Natural killer cell treated with Interleukin-12 subunit alpha and Interleukin-12 subunit beta and Interleukin-15 and Interleukin-18, amount 100 ng/mL, for 72 hours (primary cell): ENCODE measurements around the gene ATP5F1B. TPM values are rescaled to one million over a fixed set of nuclear protein-coding genes. Genes with fewer than 3 reads are reported as not detected.
"Not testable (repeated sequence)": the region's sequence is repeated elsewhere in the genome, so short reads cannot be mapped to it uniquely, and the experiment has no call there.

Source experiments
- ATAC-seq, 2 donors: fragments of 150-1000 bp; cut with Tn5 transposase in 1 of 2; sonication (Bioruptor Pico), chemical (Tn5 transposase) in 1 of 2; 2 replicates each; pipeline ENCODE4 v1.10.0; 2021
- DNase-seq: peaks from one replicate; pipeline ENCODE4 v3.0.0; 2022; ENCODE audit warnings: low spot score
- H3K27ac Mint-ChIP-seq, 2 donors: 1 replicate in 1 of 2; 2 replicates in 1 of 2; pipeline ENCODE4 v1.8.0; 2022; ENCODE audit warnings: mixed read lengths in 2 of 2, mild to moderate bottlenecking in 1 of 2, moderate library complexity in 1 of 2
- H3K27me3 Mint-ChIP-seq, 2 donors: 1 replicate in 1 of 2; 2 replicates in 1 of 2; pipeline ENCODE4 v1.8.0; 2022; ENCODE audit warnings: mixed read lengths in 2 of 2
- H3K36me3 Mint-ChIP-seq: one replicate; pipeline ENCODE4 v1.8.0; 2022; ENCODE audit warnings: mixed read lengths
- H3K4me1 Mint-ChIP-seq, 2 donors: 1 replicate in 1 of 2; 2 replicates in 1 of 2; pipeline ENCODE4 v1.8.0; 2022; ENCODE audit warnings: low read depth in 2 of 2, mixed read lengths in 2 of 2, mild to moderate bottlenecking in 1 of 2
- H3K4me3 Mint-ChIP-seq: one replicate; pipeline ENCODE4 v1.8.0; 2022; ENCODE audit warnings: mixed read lengths
- H3K9me3 Mint-ChIP-seq: 2 replicates; pipeline ENCODE4 v1.8.0; 2022; ENCODE audit warnings: mixed read lengths
- total RNA-seq, 2 donors: library from RNA; stranded (reverse); gene quantifications; one replicate each; pipeline ENCODE4 v1.2.3, GENCODE V29; 2022

ATP5F1B gene
- total RNA-seq, 2 donors from 2014 or later, result 663 to 739 TPM

GRCh38 chr12:56670836-56671235 is 25.1 kb upstream of the ATP5F1B start:
- Mint-ChIP-seq H3K27me3 (no peaks in the 10 kb centered on the region), H3K9me3 (no peaks in the 10 kb centered on the region), H3K36me3 (peaks cover 14% of the 10 kb centered on the region), H3K27ac (no peak overlapping the region), H3K4me3 (no peak overlapping the region), H3K4me1 (peaks cover 5 to 19% of the 10 kb centered on the region in 2 donors)
- no peak for DNase-seq
- no peak for ATAC-seq

DNA sequence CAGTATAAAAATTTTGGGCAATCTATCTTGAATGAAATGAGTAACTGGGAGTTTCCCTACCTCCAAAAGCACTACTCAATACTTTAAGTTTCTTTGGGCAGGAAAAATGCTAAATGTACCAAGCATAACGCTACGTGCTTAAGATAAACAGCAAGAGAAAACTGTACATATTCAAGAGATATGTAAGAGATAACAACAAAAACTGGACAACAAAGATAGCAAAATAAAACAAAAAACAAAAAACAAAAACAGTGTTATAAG is 22.3 kb upstream of the ATP5F1B start:
- ATAC-seq (no peak), DNase-seq (no peak)
- no peaks in the 10 kb centered on the region for H3K27me3 Mint-ChIP-seq
- no peaks in the 10 kb centered on the region for H3K9me3 Mint-ChIP-seq
- H3K4me1 Mint-ChIP-seq, result peaks cover 5 to 14% of the 10 kb centered on the region in 2 donors
- H3K36me3 Mint-ChIP-seq, result peaks cover 20% of the 10 kb centered on the region
- no peak overlapping the region for H3K27ac Mint-ChIP-seq
- H3K4me3 Mint-ChIP-seq, result no peak overlapping the region

DNA sequence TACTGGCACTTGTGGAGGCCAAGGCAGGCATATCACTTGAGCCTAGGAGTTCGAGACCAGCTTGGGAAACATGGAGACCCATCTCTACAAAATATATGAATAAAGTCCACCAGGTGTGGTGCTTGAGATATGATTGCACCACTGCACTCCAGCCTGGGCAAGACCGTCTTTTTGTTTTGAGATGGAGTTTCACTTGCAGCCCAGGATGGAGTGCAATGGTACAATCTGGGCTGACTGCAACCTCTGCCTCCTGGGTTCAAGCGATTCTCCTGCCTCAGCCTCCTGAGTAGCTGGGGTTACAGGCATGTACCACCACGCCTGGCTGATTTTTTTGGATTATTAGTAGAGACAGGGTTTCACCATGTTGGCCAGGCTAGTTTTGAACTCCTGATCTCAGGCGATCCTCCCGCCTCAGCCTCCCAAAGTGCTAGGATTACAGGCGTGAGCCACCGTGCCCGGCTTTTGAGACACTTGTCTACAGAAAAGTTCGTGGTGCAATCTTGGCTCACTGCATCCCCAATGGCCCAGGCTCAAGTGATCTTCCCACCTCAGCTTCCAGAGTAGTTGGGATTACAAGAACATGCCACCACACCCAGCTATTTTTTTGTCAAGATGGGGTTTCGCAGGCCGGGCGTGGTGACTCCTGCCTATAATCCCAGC is 16.3 kb upstream of the ATP5F1B start:
- H3K27ac Mint-ChIP-seq, result peak overlapping the region in 1 of 2 donors; percentile 44
- no peaks in the 10 kb centered on the region for H3K27me3 Mint-ChIP-seq
- H3K9me3 Mint-ChIP-seq, result no peaks in the 10 kb centered on the region
- ATAC-seq (no peak), DNase-seq (no peak)
- no peaks in the 10 kb centered on the region for H3K4me1 Mint-ChIP-seq
- H3K36me3 Mint-ChIP-seq, result peaks cover 9% of the 10 kb centered on the region
- no peak overlapping the region for H3K4me3 Mint-ChIP-seq

GRCh38 chr12:56661560-56661959 is 15.8 kb upstream of the ATP5F1B start:
- Mint-ChIP-seq H3K27ac (peak overlapping the region in 1 of 2 donors; percentile 44), H3K4me1 (no peaks in the 10 kb centered on the region), H3K36me3 (peaks cover 9% of the 10 kb centered on the region), H3K27me3 (no peaks in the 10 kb centered on the region), H3K9me3 (no peaks in the 10 kb centered on the region), H3K4me3 (no peak overlapping the region)
- ATAC-seq (peak in 1 of 2 donors; percentile 50), DNase-seq (no peak)

GRCh38 chr12:56658921-56659320 is 13.1 kb upstream of the ATP5F1B start:
- peaks cover 3% of the 10 kb centered on the region for H3K9me3 Mint-ChIP-seq
- ATAC-seq, result no peak
- H3K36me3 Mint-ChIP-seq, result peaks cover 14% of the 10 kb centered on the region
- H3K27me3 Mint-ChIP-seq, result no peaks in the 10 kb centered on the region
- H3K27ac Mint-ChIP-seq, result no peak overlapping the region
- DNase-seq, result no peak
- no peak overlapping the region for H3K4me3 Mint-ChIP-seq
- H3K4me1 Mint-ChIP-seq, result no peaks in the 10 kb centered on the region

DNA sequence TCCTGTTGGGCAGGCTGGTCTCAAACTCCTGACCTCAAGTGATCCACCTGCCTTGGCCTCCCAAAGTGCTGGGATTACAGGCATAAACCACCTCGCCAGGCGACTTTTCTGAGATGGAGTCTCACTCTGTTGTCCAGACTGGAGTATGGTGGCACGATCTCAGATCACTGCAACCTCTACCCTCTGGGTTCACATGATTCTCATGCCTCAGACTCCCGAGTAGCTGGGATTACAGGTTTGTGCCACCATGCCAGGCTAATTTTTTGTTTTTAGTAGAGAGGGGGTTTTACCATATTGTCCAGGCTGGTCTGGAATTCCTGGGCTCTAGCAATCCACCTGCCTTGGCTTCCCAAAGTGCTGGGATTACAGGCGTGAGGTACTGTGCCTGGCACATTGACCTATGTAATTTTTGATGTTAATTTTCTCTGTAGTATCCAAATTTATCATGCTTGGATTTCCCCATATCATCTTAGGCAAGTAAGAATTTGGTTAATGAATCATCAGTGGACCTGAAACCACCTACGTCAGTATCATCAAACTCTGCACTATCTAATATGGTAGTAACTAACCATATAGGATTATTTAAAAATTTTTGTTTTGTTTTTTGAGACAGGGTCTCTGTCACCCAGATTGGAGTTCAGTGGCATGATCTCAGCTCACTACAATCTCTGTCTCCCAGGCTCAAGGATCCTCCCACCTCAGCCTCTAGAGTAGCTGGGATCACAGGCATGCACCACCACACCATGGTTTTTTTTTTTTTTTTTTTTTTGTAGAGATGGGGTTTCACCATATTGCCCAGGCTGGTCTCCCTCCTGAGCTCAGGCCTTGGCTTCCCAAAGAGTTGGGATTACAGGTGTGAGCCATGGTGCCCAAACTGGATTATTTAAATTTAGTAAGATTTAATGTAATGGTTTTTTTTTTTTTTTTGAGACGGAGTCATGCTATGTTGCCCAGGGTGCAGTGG is 11.9 kb upstream of the ATP5F1B start:
- peak overlapping the region; percentile 38 for H3K4me3 Mint-ChIP-seq
- no peaks in the 10 kb centered on the region for H3K4me1 Mint-ChIP-seq
- H3K36me3 Mint-ChIP-seq, result peaks cover 17% of the 10 kb centered on the region
- peak; percentile 84 to 93 for ATAC-seq
- no peak for DNase-seq
- peaks cover 6% of the 10 kb centered on the region for H3K9me3 Mint-ChIP-seq
- peak overlapping the region; percentile 25 to 66 for H3K27ac Mint-ChIP-seq
- H3K27me3 Mint-ChIP-seq, result no peaks in the 10 kb centered on the region

GRCh38 chr12:56653781-56654180 is 8.0 kb upstream of the ATP5F1B start:
- peaks cover 20% of the 10 kb centered on the region for H3K36me3 Mint-ChIP-seq
- not testable (repeated sequence) for H3K27me3 Mint-ChIP-seq, H3K4me3 Mint-ChIP-seq, H3K9me3 Mint-ChIP-seq, ATAC-seq, DNase-seq, H3K4me1 Mint-ChIP-seq, H3K27ac Mint-ChIP-seq

- H3K27ac Mint-ChIP-seq, ATAC-seq, H3K9me3 Mint-ChIP-seq, DNase-seq, H3K4me3 Mint-ChIP-seq, H3K27me3 Mint-ChIP-seq: not testable (repeated sequence)
- Mint-ChIP-seq H3K36me3 (peaks cover 28% of the 10 kb centered on the region), H3K4me1 (peaks cover 22 to 28% of the 10 kb centered on the region in 2 donors)
Measured at GRCh38 chr12:56648023-56648422, 2.2 kb upstream of the ATP5F1B start.

- ATAC-seq, result no peak
- Mint-ChIP-seq H3K27ac (peak overlapping the region; percentile 82 to 96), H3K27me3 (no peaks in the 10 kb centered on the region), H3K4me3 (peak overlapping the region; percentile 88), H3K36me3 (peaks cover 37% of the 10 kb centered on the region), H3K9me3 (no peaks in the 10 kb centered on the region), H3K4me1 (peaks cover 29 to 37% of the 10 kb centered on the region in 2 donors)
- no peak for DNase-seq
Measured at GRCh38 chr12:56645201-56645716, 525 bp downstream of the ATP5F1B start.

DNA sequence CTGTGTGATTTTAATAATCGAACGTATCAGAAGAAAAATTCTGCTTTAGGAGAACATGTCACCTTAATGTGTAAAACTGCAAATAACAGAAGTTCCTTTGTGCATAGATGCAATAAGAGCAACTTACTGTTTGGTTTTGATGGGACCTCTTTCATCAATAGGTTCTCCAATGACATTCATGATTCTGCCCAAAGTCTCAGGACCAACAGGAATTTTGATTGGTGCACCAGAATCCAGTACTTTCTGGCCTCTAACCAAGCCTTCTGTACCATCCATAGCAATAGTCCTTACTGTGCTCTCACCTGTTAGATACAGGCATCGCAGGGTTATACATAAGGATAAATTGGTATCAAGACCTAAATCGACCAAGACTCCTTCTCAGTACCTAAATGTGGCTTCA is 1.1 kb downstream of the ATP5F1B start:
- DNase-seq (no peak), ATAC-seq (no peak)
- Mint-ChIP-seq H3K27ac (peak overlapping the region; percentile 82 to 96), H3K9me3 (no peaks in the 10 kb centered on the region), H3K36me3 (peaks cover 42% of the 10 kb centered on the region), H3K4me3 (peak overlapping the region; percentile 88), H3K4me1 (peaks cover 29 to 37% of the 10 kb centered on the region in 2 donors), H3K27me3 (no peaks in the 10 kb centered on the region)

DNA sequence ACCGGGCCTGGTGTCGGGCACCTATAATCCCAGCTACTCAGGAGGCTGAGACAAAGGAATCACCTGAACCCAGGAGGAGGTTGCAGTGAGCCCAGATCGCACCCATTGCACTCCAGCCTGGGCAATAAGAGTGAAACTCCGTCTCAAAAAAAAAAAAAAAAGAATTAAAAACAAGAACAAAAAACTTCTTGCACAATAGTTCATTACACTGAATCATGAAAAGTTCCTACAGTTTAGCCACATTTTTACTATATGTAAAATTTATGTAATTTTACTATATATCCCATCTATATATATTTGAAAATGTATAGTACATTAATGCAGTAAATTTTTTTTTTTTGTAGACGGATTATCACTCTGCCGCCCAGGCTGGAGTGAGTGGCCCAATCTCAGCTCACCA is 4.6 kb downstream of the ATP5F1B start:
- no peak overlapping the region for H3K27ac Mint-ChIP-seq
- no peak overlapping the region for H3K4me3 Mint-ChIP-seq
- ATAC-seq (no peak), DNase-seq (no peak)
- no peaks in the 10 kb centered on the region for H3K9me3 Mint-ChIP-seq
- peaks cover 39 to 48% of the 10 kb centered on the region in 2 donors for H3K4me1 Mint-ChIP-seq
- H3K27me3 Mint-ChIP-seq, result no peaks in the 10 kb centered on the region
- H3K36me3 Mint-ChIP-seq, result peaks cover 66% of the 10 kb centered on the region

DNA sequence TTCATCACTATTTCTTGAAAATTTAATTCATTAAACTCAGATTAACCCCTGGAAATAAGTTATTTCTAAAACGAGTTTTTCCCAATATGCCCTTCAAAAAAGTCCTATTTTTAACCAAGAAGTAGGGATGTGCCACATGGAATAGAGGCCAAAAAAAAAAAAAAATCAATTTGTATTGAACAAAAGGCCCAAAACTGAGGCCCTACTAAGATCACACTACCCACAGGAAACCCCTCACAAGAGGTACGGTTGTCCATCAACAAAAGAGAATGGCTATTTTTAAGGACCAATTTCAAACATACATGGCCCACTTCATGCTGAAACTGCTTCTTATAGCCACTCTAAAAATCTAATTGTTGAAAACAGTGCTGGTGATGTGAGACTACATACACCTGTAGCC is 8.2 kb downstream of the ATP5F1B start:
- H3K9me3 Mint-ChIP-seq, result no peaks in the 10 kb centered on the region
- H3K36me3 Mint-ChIP-seq, result peaks cover 39% of the 10 kb centered on the region
- no peaks in the 10 kb centered on the region for H3K27me3 Mint-ChIP-seq
- DNase-seq (no peak), ATAC-seq (no peak)
- peak overlapping the region; percentile 87 to 97 for H3K27ac Mint-ChIP-seq
- no peak overlapping the region for H3K4me3 Mint-ChIP-seq
- H3K4me1 Mint-ChIP-seq, result peaks cover 47 to 52% of the 10 kb centered on the region in 2 donors

GRCh38 chr12:56636675-56637540 is 8.9 kb downstream of the ATP5F1B start:
- DNase-seq (peak; percentile 78), ATAC-seq (peak; percentile 65 to 66)
- H3K36me3 Mint-ChIP-seq, result peaks cover 33% of the 10 kb centered on the region
- H3K4me1 Mint-ChIP-seq, result peaks cover 45 to 53% of the 10 kb centered on the region in 2 donors
- H3K27me3 Mint-ChIP-seq, result no peaks in the 10 kb centered on the region
- peak overlapping the region; percentile 87 to 97 for H3K27ac Mint-ChIP-seq
- H3K4me3 Mint-ChIP-seq, result peak overlapping the region; percentile 99
- H3K9me3 Mint-ChIP-seq, result no peaks in the 10 kb centered on the region
